Lower leg skin (tissue), 4 donors: ENCODE results near the gene NTN3. TPM values are rescaled to one million over a fixed set of nuclear protein-coding genes. Genes with fewer than 3 reads are reported as not detected.

Experiments used
- DNase-seq, 2 donors: peaks; one replicate each; pipeline ENCODE4 v3.0.0-alpha.2; 2019; ENCODE audit warnings: low spot score in 2 of 2
- H3K4me3 ChIP-seq: fragments of 200-600 bp; sonication (generic); 2 replicates; pipeline ENCODE4 v1.5.1; 2017; ENCODE audit warnings: mild to moderate bottlenecking, low read depth; ENCODE audit not compliant: poor library complexity, severe bottlenecking
- CTCF ChIP-seq, 3 donors: fragments of 450-650 bp; IDR thresholded peaks; one replicate each; pipeline ENCODE4 v1.5.1; 2016; ENCODE audit warnings: antibody characterized with exemption in 3 of 3, mild to moderate bottlenecking in 3 of 3, moderate library complexity in 2 of 3
- POLR2A ChIP-seq, 2 donors: fragments of 450-650 bp; IDR thresholded peaks; one replicate each; pipeline ENCODE4 v1.6.1; 2016 to 2017; ENCODE audit warnings: antibody characterized with exemption in 2 of 2, mild to moderate bottlenecking in 1 of 2, moderate library complexity in 1 of 2
- WGBS, 2 donors: methylation state at CpG; one replicate each; pipeline ENCODE4 v1.1.5; 2018; 5-methylcytosine and 5-hydroxymethylcytosine counted together
- intact Hi-C: fragments of 100-400 bp; cut with DNase I; formaldehyde crosslinking; loops from one replicate; pipeline ENCODE4 v1.15.0; 2023; ENCODE audit warnings: low total_unique reads
- total RNA-seq, 4 donors: library from RNA; depleted of rRNA; stranded (reverse); fragments of >200 nt; gene quantifications; one replicate each; pipeline ENCODE4 v1.1.0, GENCODE V29; 2016

Gene NTN3
- total RNA-seq, 4 donors from 2014 or later: 0.45 to 0.95 TPM; not detected in 2

- TF ChIP-seq CTCF (IDR thresholded peaks at IDR 0.05) (no peak), POLR2A (IDR thresholded peaks at IDR 0.05) (no peak)
- no peak for DNase-seq
- no peak overlapping the region for H3K4me3 ChIP-seq
- intact Hi-C loops: loop anchor here (10.0 kb wide), 1 partner anchor 267 kb away; the partner anchor contains the start of gene DNASE1L2
- 71 to 81% methylated on average over 15 of the region's 18 CpGs for WGBS, 2 donors
Measured at GRCh38 chr16:2501946-2502895, 31.1 kb downstream of the NTN3 start.

DNA sequence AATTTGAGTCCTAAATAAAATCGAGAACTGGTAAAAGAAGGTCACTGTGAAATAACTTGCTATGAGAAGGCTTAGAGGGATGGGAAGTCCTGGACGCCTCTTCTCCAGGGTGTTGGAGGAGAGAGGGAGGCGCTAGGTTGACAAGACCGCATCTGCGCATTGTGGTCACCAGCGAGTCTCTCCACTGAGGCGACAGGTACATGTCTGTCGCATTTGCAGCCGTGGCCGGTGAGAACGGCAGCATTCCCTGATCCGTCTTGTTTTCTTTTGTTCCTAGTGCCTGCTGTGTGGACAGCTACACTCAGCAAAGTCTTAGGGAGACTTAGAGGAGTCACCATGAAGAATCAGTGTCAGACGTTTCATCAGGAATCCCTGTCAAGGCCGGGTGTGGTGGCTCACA is 34.6 kb downstream of the NTN3 start:
- H3K4me3 ChIP-seq: no peak overlapping the region
- TF ChIP-seq POLR2A (IDR thresholded peaks at IDR 0.05): no peak
- no peak for TF ChIP-seq CTCF (IDR thresholded peaks at IDR 0.05)
- WGBS, 2 donors: 89 to 91% methylated on average over 14 of the region's 14 CpGs
- intact Hi-C loops: loop anchor here (10.0 kb wide), 1 partner anchor 271 kb away; the partner anchor contains the start of gene DNASE1L2
- DNase-seq: no peak

DNA sequence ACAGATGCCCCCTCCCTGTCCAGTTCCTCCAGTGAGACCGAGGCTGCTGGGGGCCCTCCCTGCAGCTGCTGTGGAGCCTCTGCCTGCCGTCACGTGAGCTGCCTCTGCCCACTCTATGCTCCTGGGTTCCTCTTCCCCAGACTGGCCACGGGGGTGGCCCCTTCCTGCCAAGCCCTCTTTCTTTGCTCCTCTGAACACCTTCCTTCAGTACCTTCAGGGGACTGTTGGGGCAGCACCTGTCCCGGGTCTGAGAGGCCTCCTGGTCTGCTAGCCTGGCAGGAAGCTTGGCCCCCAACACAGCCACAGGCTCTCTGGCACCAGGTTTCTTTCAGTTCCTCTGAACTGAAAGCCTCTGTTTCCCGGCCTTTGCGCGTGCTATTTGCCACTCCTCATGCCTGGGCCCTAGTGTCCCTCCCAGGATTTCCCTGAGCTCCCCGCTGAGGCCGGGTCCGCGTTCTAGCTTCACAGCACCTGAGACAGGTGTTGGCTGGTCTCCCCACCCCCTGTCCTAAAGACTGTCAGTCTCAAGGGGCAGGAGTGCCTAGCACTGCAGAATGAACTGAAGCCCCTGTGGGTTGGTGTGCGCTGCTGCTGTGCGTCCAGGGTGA is 36.1 kb downstream of the NTN3 start:
- intact Hi-C loops: loop anchor here (10.0 kb wide), 1 partner anchor 272 kb away; the partner anchor contains the start of gene DNASE1L2
- 79 to 80% methylated on average over 14 of the region's 14 CpGs for WGBS, 2 donors
- no peak for DNase-seq
- TF ChIP-seq POLR2A (IDR thresholded peaks at IDR 0.05): no peak
- no peak for TF ChIP-seq CTCF (IDR thresholded peaks at IDR 0.05)
- no peak overlapping the region for H3K4me3 ChIP-seq

DNA sequence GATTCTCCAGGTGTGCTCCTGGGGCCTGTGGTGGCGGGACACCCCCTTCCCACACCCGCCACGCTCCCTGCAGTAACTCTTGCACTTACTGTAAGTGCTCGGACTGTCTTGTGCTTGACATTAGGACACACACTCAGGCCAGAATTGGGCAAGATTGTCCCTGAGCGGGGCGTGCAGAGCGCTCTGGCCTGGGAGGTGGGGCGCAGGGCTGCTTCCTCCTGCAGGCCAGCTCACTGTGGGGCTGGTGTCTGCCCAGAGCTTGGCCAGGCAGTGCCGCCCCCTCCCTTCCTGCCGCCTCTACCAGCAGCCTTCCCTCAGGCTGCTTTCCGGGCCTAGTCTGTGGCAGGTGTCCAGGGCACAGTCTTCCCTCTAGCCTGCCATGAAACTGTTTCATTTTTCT is 36.6 kb downstream of the NTN3 start:
- H3K4me3 ChIP-seq: no peak overlapping the region
- TF ChIP-seq POLR2A (IDR thresholded peaks at IDR 0.05) (no peak), CTCF (IDR thresholded peaks at IDR 0.05) (no peak)
- WGBS, 2 donors: 85 to 86% methylated on average over 8 to 11 of the region's 11 CpGs
- intact Hi-C loops: loop anchor here (10.0 kb wide), 1 partner anchor 273 kb away; the partner anchor contains the start of gene DNASE1L2
- no peak for DNase-seq

DNA sequence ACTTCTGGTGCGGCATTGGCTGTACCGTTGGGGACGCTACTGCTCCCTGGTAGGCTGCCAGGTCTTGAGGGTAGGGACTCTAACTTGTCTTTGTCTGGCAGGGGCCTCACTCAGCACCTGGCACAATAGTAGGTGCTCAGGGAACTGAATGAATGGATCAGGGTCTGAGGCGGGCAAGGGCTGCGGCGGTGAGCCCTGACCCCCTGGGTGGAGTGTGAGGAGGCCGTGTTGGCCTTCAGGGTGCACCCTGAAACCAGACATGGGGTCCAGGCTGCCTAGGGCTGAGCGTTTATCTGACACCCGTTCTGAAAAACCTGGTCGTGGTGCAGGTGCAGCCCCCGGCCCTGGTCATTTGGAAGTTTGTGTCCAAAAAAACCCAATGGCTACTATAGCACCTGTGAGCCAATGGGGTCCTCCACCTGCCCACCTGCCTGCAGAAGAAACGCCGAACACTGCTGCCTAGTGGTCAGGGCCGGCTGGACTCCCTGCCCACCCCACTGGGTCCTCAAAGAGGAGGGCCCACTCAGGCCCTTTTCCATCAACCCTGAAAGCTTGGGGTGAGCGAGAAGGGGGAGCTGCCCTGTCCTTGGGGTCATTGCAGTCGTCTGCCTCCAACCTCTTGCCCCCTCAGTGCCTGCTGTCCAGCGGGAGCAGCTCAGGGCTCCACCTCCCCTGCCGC is 37.8 kb downstream of the NTN3 start:
- WGBS, 2 donors: 89 to 93% methylated on average over 17 to 18 of the region's 18 CpGs

More for the DNA sequence above, 37.8 kb downstream of the NTN3 start:
- H3K4me3 ChIP-seq: no peak overlapping the region
- DNase-seq: no peak
- intact Hi-C loops: loop anchor here (10.0 kb wide), 1 partner anchor 274 kb away; the partner anchor contains the start of gene DNASE1L2
- TF ChIP-seq CTCF (IDR thresholded peaks at IDR 0.05): no peak
- no peak for TF ChIP-seq POLR2A (IDR thresholded peaks at IDR 0.05)
